ENCODE data around the gene ZNF500.

Gene ZNF500

GRCh38 chr16:4704913-4705312 lies 62.0 kb downstream of the ZNF500 start:
- DNase-seq (ENCODE audit: low read depth in 2 of 2) = no peak

GRCh38 chr16:4704491-4704890 lies 62.5 kb downstream of the ZNF500 start:
- no peak for DNase-seq (ENCODE audit: low read depth in 2 of 2)

GRCh38 chr16:4703906-4704305 lies 63.1 kb downstream of the ZNF500 start:
- DNase-seq (ENCODE audit: low read depth in 2 of 2) = no peak

DNA sequence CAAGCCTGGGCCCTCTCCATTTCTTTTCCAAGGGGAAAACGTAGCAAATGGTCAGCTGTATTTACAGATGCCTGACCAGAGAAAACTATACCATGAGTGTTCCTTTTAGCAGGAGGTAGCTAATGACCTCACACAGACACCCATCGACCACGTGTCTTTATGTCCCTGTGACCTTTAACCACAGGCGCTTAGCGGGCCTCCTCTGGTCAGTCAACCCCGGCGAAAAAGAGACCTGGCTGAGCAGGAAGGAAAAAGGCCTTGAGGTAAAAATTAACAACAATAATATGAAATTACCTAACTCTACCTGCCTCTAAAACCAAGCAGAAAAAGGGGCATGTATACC lies 64.5 kb downstream of the ZNF500 start:
- DNase-seq (ENCODE audit: low read depth in 2 of 2) = no peak

DNA sequence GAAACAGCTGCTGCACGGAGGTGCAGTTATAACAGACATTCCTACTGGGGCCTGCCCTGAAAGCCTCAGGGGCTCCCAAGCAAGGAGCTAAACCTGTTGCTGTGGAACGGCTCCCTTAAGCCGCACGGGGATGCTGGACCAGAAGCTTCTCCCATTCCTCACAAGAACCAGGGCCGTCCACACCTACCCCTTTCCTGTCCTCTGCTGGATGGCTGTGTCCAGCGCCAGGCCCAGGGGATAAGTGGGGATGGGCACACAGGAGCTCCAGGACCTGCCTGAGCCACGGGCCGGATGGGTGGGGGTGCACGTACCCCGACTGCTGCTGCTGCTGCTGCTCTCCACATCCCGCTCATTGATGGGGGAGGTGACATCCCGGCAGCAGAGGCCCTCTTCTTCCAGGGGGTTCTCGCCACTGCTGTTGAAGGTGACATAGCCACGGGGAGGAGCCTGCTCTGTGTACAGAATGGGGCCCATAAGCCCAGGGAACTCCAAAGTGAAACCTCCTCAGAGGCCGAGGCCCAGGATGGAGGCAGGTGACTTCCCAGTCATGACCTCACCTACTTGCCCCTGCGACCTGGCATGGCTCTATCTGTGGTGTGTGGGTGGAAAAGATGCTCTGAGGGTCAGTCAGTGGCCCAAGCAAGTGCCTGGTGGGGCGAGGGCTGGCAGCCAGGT lies 65.0 kb downstream of the ZNF500 start:
- DNase-seq (ENCODE audit: low read depth in 2 of 2) = no peak

GRCh38 chr16:4700997-4701743 lies 65.8 kb downstream of the ZNF500 start:
- DNase-seq (ENCODE audit: low read depth in 2 of 2) = no peak

DNA sequence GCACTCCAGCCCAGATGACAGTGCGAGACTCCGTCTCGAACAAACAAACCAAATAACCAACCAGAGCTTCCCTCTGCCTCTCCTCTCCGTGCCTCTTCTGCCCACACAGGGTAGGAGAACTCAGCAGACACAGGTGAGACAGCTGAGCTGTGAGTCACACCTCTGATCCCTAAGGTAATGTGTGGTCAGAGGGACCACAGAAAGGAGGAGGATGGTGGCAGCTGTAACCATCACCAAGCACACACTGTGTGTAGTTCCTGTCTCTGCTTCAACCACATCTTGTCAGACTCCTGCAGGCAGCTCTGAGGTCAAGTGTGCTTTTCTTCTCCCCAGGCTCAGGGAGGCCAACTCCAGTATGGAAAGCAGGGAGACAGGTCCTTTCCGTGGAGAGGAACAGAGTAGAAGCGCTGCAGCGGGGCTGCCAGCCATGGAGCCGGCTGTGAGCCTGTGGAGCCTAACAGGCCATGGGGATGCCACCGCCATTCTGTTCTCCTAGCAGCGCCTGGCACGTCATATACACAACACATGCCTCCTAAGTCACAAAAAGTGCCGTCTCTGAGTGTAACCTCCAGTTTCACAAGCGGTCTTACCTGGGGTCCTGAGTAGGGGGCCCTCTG lies 66.5 kb downstream of the ZNF500 start:
- DNase-seq (ENCODE audit: low read depth in 2 of 2) = peak; percentile 17 to 45

DNA sequence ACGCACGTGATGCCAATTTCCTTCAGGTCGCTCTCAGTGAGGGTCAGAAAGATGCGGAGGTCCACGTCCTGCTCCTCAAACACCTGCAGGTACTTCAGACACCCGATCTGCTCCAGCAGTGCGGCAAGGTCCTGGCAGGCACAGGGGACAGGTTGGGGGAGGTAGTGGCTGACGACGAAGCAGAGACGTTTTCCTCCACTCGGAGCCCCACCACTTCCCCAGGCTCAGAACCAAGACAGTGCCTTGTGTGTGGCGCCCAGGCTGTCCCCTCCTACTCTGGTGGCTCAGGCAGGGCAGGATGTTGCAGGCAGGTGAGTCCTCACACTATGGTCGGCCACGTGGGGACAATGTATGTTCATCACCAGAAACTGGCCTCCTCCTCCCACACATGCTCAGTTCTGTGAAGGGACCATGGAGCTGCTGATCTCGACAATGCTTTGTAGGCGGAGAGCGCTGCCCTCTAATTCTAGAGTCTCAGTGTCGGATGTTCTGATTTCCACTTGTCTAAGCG lies 67.9 kb downstream of the ZNF500 start:
- DNase-seq (ENCODE audit: low read depth in 2 of 2) = no peak

GRCh38 chr16:4698321-4699045 lies 68.5 kb downstream of the ZNF500 start:
- DNase-seq (ENCODE audit: low read depth in 2 of 2) = no peak
